LNCaP clone FGC (cell line): ENCODE data around the gene YWHAE.
A peak's percentile ranks its signal among the peaks of the same experiment; 100 is the strongest.
"Not testable (repeated sequence)": the region's sequence is repeated elsewhere in the genome, so short reads cannot be mapped to it uniquely, and the experiment has no call there.

Experiments used
- DNase-seq: peaks from one replicate; pipeline ENCODE4 v3.0.0-alpha.2; 2011; ENCODE audit warnings: low read depth
- H3K4me3 ChIP-seq: 2 replicates; pipeline ENCODE4 v1.5.1; 2011; ENCODE audit warnings: mild to moderate bottlenecking, low read depth, low read length, control low read depth
- TF ChIP-seq, protein P1 (sequence below): IDR thresholded peaks from 2 replicates; pipeline ENCODE4 v1.5.1; 2012; ENCODE audit warnings: mild to moderate bottlenecking; ENCODE audit not compliant: control insufficient read depth, insufficient read depth; ENCODE audit errors: extremely low read depth

The YWHAE gene

DNA sequence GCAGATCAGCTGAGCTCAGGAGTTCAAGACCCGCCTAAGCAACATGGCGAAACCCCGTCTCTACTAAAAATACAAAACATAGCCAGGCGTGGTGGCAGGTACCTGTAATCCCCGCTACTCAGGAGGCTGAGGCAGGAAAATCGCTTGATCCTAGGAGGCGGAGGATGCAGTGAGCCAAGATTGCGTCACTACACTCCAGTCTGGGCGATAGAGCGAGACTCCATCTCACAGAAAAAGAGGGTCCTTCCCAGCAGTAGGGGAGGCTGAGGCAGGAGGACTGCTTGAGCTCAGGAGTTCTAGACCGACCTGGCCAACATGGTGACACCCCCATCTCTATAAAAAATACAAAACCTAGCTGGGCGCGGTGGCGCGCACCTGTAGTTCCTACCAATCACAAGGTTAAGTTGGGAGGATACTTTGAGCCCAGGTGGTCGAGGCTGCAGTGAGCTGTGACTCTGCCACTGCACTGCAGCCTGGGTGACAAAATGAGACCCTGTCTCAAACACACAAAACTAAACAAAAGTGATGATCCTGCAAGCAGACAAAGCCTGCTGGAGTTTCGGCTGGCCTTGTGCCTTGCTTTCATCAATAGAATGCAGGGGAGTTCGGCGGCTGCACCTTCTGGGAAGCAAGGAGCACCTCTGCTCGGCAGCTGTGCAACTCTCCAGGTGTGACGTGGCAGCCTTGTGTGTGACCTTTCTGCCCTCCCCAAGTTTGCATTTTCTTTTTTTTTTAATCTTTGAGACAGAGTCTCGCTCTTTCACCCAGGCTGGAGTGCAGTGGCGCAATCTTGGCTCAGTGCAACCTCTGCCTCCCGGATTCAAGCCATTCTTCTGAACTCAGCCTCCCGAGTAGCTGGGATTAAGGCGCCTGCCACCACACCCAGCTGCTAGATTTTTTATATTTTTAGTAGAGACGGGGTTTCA is 12.4 kb upstream of the YWHAE start:
- H3K4me3 ChIP-seq, result no peak overlapping the region
- TF ChIP-seq, protein P1, sequence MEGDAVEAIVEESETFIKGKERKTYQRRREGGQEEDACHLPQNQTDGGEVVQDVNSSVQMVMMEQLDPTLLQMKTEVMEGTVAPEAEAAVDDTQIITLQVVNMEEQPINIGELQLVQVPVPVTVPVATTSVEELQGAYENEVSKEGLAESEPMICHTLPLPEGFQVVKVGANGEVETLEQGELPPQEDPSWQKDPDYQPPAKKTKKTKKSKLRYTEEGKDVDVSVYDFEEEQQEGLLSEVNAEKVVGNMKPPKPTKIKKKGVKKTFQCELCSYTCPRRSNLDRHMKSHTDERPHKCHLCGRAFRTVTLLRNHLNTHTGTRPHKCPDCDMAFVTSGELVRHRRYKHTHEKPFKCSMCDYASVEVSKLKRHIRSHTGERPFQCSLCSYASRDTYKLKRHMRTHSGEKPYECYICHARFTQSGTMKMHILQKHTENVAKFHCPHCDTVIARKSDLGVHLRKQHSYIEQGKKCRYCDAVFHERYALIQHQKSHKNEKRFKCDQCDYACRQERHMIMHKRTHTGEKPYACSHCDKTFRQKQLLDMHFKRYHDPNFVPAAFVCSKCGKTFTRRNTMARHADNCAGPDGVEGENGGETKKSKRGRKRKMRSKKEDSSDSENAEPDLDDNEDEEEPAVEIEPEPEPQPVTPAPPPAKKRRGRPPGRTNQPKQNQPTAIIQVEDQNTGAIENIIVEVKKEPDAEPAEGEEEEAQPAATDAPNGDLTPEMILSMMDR, result no peak
- DNase-seq, result no peak

DNA sequence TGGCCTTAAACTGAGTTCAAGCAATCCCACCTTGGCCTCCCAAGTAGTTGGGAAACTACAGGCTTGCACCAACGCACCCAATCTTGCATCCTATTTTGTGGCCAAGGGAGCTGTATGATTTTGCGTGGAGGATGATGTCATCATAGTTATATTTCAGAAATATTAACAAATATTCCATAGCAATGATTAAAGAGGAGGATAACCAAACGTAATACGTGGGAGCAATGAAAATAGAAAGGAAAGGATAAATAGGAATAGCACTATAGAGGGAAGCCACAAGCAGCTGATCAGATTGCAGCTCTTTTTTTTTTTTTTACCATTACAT is 2.2 kb upstream of the YWHAE start:
- TF ChIP-seq, protein P1, result no peak
- no peak overlapping the region for H3K4me3 ChIP-seq
- no peak for DNase-seq

DNA sequence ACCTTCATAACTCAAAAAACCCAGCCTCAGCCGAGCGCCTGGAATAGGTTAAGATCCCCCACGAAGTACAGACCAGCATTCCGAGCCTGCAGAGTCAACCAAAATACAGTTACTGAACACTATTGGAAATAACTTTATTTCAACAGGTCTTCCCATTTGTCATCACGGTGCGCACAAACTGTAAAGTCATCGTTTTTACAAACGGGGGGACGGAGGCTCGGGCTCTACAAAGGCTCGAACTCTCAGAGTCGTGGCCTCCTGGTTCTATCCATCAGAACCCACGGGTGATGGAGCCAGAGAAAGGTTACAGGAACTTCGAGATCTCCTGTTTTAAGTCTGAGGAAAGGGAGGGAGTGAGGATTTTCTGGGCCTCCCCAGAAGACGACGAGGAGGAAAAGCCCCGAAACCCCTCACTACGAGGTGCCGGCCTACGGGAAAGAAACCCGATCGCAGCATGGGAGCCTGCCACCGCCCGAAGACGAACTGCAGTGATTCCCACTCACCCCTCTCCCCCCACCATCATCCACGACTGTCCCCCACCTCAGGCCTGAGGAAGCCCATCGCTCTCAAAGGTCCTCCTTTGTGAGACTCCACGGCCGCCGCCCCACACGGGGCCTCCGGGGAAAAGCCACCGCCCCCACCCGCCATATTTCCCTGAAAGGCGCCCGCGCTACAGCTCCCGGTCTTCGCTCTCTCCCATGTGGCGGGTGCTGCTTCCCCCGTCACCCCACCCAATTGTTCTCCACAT is 917 bp downstream of the YWHAE start:
- H3K4me3 ChIP-seq, result peak overlapping the region; percentile 98
- no peak for DNase-seq
- TF ChIP-seq, protein P1, result no peak

DNA sequence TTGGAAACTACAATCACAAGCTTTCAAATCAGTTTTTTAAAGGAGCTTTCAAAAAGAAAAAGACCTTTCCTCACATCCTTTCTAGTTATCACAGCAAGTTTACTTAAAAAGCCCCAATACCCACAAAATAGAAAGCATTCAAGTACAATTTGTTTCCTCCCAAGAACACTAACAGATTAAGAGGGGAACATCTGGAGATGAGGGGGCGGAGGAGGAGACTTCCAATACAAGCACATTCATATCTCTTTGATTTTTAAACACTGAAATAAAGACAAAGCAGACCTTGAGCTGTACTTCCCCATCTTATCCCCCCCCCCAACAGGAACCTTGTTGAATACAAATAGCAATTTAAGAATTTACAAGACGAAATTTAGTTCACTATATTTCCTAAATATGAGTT is 2.0 kb downstream of the YWHAE start:
- no peak for DNase-seq
- H3K4me3 ChIP-seq, result peak overlapping the region; percentile 98
- TF ChIP-seq, protein P1, result no peak

DNA sequence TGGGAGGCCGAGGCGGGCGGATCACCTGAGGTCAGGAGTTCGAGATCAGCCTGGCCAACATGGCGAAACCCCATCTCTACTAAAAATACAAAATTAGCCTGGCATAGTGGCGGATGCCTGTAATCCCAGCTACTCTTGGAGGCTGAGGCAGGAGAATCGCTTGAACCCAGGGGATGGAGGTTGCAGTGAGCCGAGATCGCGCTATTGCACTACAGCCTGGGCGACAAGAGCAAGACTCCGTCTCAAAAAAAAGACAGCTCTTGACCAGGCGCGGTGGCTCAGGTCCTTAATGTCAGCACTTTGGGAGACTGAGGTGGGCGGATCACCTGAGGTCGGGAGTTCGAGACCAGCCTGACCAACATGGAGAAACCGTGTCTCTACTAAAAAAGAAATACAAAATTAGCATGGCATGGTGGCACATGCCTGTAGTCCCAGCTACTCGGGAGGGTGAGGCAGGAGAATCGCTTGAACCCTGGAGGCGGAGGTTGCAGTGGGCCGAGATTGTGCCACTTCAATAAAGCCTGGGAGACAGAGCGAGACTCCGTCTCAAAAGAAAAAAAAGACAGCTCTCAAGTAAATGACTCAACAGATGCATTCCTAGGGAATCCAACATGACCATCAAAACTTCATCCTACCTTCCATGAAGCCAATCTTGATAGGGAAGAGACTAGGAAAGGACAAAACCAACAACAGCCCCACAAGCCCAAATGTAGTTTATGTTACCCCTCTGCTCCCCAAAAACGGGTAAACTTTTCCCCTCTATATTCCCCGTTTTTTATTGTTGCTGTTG is 4.0 kb downstream of the YWHAE start:
- DNase-seq, H3K4me3 ChIP-seq: not testable (repeated sequence)

DNA sequence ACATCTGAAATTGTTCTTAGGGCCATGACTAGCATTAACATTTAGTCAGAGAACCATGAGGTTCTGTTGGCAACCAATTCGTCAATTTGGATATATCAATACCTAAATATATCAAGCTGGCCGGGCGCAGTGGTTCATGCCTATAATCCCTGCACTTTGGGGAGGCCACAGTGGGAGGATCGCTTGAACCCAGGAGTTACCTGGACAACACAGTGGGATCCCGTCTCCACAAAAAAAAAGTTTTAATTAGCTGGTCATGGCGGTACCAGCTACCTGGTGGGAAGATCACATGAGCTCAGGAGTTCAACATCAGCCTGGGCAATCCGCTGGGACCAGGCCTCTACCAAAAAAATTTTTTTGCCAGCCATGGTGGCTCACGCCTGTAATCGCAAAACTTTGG is 8.4 kb downstream of the YWHAE start:
- H3K4me3 ChIP-seq, result no peak overlapping the region
- DNase-seq, result no peak
- TF ChIP-seq, protein P1, result no peak
